Thoracic aorta (tissue), 2 donors: ENCODE results near the gene PIK3R6. TPM values are rescaled to one million over a fixed set of nuclear protein-coding genes. Genes with fewer than 3 reads are reported as not detected.

Source experiments
- ATAC-seq: fragments of 150-250 bp; one replicate; pipeline ENCODE4 v1.8.0; 2017; ENCODE audit warnings: low read depth; ENCODE audit not compliant: insufficient number of reproducible peaks, low FRiP score
- DNase-seq: peaks from one replicate; pipeline ENCODE4 v3.0.0-alpha.2; 2020; ENCODE audit warnings: low spot score
- H3K27ac ChIP-seq, 2 donors: fragments of 200-600 bp; sonication (generic); 1 replicate in 1 of 2; 2 replicates in 1 of 2; pipeline ENCODE4 v1.5.1; 2016; ENCODE audit warnings: mild to moderate bottlenecking in 2 of 2, moderate library complexity in 2 of 2
- H3K27me3 ChIP-seq: fragments of 200-600 bp; sonication (generic); replicated peaks from 2 replicates; pipeline ENCODE4 v1.6.0; 2016; ENCODE audit warnings: mild to moderate bottlenecking; ENCODE audit not compliant: insufficient read depth
- H3K36me3 ChIP-seq: fragments of 200-600 bp; sonication (generic); one replicate; pipeline ENCODE4 v1.5.1; 2016
- H3K4me1 ChIP-seq, 2 donors: fragments of 200-600 bp; sonication (generic); 1 replicate in 1 of 2; 2 replicates in 1 of 2; pipeline versions ENCODE4 v1.5.1 to v1.6.0; 2016; ENCODE audit warnings: low read depth in 2 of 2, mild to moderate bottlenecking in 1 of 2; ENCODE audit not compliant: control insufficient read depth in 1 of 2
- H3K4me3 ChIP-seq: fragments of 200-600 bp; sonication (generic); 2 replicates; pipeline ENCODE4 v1.5.1; 2016; ENCODE audit warnings: mild to moderate bottlenecking
- H3K9me3 ChIP-seq: fragments of 200-600 bp; sonication (generic); 2 replicates; pipeline ENCODE4 v1.5.1; 2016
- CTCF ChIP-seq: fragments of 200-600 bp; sonication (generic); IDR thresholded peaks from one replicate; pipeline ENCODE4 v1.5.1; 2019; ENCODE audit warnings: antibody characterized with exemption
- total RNA-seq, 2 donors: library from RNA; depleted of rRNA; stranded (reverse); fragments of >200 nt; gene quantifications; one replicate each; pipeline versions ENCODE4 v1.1.0 to v1.2.3, GENCODE V29; 2016

PIK3R6 gene
- total RNA-seq, 2 donors from 2014 or later, result 1.5 to 3.5 TPM

DNA sequence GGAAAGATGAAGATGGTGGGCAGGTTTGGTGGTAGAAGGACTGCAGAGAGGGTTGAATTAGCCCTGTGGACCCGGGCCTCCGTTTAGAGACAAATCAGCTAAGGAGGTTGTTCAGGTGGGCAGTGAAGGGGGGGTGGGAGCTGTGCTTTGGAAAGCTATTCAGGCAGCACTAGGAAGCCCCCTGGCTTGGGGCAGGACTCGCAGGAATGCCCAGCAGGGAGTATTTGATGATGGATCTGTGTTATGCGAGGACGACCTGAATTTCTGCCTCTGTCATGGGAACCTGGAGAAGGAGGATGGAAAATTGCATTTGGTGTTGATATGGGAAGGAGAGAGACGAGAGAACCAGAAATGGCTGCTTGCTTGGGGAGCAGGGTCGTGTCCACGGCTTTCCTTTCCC lies 112.6 kb downstream of the PIK3R6 start:
- ATAC-seq (no peak), DNase-seq (no peak)
- no peaks in the 10 kb centered on the region for H3K36me3 ChIP-seq
- no peaks in the 10 kb centered on the region for H3K4me1 ChIP-seq
- TF ChIP-seq CTCF, result no peak
- no peak overlapping the region for H3K4me3 ChIP-seq
- H3K9me3 ChIP-seq, result no peaks in the 10 kb centered on the region
- H3K27ac ChIP-seq, result no peak overlapping the region
- H3K27me3 ChIP-seq, result no peaks in the 10 kb centered on the region

GRCh38 chr17:8753976-8754440 lies 113.5 kb downstream of the PIK3R6 start:
- H3K36me3 ChIP-seq, result no peaks in the 10 kb centered on the region
- DNase-seq (no peak), ATAC-seq (no peak)
- H3K27ac ChIP-seq, result no peak overlapping the region
- no peak for TF ChIP-seq CTCF
- H3K4me1 ChIP-seq, result no peaks in the 10 kb centered on the region
- H3K27me3 ChIP-seq, result no peaks in the 10 kb centered on the region
- no peaks in the 10 kb centered on the region for H3K9me3 ChIP-seq
- H3K4me3 ChIP-seq, result no peak overlapping the region

DNA sequence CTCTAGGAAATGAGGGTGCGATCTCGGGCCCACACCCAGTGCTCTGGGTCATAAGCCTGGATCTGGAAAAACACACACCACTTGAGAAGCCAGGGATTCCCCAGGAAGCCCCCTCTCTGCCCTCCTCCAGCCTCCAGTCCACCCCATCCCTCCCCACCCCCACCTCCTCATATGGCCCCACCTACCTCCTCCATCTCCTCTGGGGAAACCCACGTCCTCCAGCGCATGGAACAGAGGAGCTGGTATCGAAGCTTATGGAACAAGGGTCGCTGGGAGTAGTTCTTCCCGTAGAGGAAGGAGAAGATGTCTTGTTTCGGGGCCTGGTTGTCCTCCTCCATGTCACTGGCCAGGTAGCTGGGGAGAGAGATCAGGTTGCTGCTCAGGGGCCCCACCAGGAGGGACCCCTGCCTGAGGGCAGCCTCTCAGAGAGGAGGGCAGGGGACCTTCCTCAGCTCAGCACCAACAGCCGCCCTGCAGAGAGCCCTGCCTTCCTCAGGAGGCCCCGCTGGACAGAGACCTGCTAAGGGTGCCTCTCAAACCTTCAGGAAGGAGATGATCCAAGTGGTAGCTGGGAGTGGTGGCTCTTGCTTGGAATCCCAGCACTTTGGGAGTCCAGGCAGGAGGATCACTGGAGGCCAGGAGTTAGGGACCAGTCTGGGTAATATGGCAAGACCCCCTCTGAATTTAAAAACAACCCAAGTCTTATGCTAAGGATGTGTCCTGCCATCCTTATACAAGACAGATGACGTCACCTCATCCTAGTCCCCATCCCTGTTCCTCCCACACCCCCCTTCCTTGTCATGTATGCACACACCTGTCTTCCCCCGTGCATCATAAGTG lies 114.1 kb downstream of the PIK3R6 start:
- H3K4me3 ChIP-seq, result no peak overlapping the region

More for the DNA sequence above, 114.1 kb downstream of the PIK3R6 start:
- TF ChIP-seq CTCF, result no peak
- no peaks in the 10 kb centered on the region for H3K36me3 ChIP-seq
- no peaks in the 10 kb centered on the region for H3K9me3 ChIP-seq
- H3K27ac ChIP-seq, result no peak overlapping the region
- no peaks in the 10 kb centered on the region for H3K4me1 ChIP-seq
- no peak for DNase-seq
- no peaks in the 10 kb centered on the region for H3K27me3 ChIP-seq
- no peak for ATAC-seq

Other genes with a start within 250 kb of the PIK3R6 start
- gene MYH10, start 236.9 kb downstream of the PIK3R6 start, total RNA-seq, result 1,000 to 10,000 TPM; 1,436 to 1,719 TPM
- gene CCDC42, start 122.8 kb downstream of the PIK3R6 start, total RNA-seq, result not detected
- not detected for gene SPDYE4, start 109.1 kb downstream of the PIK3R6 start, total RNA-seq
- gene MFSD6L, start 68.3 kb downstream of the PIK3R6 start, total RNA-seq, result under 1 TPM in 1 of 2 donors, not detected in 1; 0.27 TPM
- gene PIK3R5, start 98.0 kb upstream of the PIK3R6 start, total RNA-seq, result 10 to 100 TPM; 30.7 to 42.9 TPM
- 10 to 100 TPM; 68.8 to 79.0 TPM for gene NTN1, start 153.8 kb upstream of the PIK3R6 start, total RNA-seq